Endothelial cell of umbilical vein (primary cell): Measurements from ENCODE around the gene DGKI. TPM values are rescaled to one million over a fixed set of nuclear protein-coding genes. Genes with fewer than 3 reads are reported as not detected.

Experiments used
- BruUV-seq: library from RNA; stranded (reverse); fragments of 400-500 nt; replicated peaks from 2 replicates; lab custom pipeline; 2021; lab: Mats Ljungman, UMichigan
- CTCF ChIA-PET: fragments of 300-600, 350-600 bp; sonication (Branson Sonifier 250); formaldehyde crosslinking; loops from one replicate; lab custom pipeline; 2021; ENCODE audit warnings: antibody characterized with exemption, inconsistent platforms; lab: Charles Lee
- POLR2A ChIA-PET: fragments of 300-600, 350-600 bp; sonication (Branson Sonifier 250); formaldehyde crosslinking; loops from one replicate; lab custom pipeline; 2021; ENCODE audit warnings: antibody characterized with exemption, inconsistent platforms; lab: Charles Lee
- DNase-seq: peaks from one replicate; pipeline ENCODE4 v3.0.0-alpha.2; 2011; ENCODE audit warnings: low read depth, low spot score
- FAIRE-seq: peaks from 2 replicates; lab custom pipeline; 2011; peaks lifted over from hg19 to GRCh38; lab: Jason Lieb, UNC
- H2AFZ ChIP-seq: 2 replicates; pipeline ENCODE4 v1.6.0; 2012; ENCODE audit warnings: low read depth, low read length, control low read depth, inconsistent platforms
- H3K27ac ChIP-seq: 2 replicates; pipeline ENCODE4 v1.5.1; 2011; ENCODE audit warnings: low read depth, mild to moderate bottlenecking, control low read depth, low read length, moderate library complexity; ENCODE audit not compliant: insufficient read depth
- H3K27me3 ChIP-seq, 2 experiments: 2 replicates each; pipeline versions ENCODE4 v1.6.0 to v1.6.1; 2011; ENCODE audit warnings: low read length in 2 of 2, mixed read lengths in 1 of 2; ENCODE audit not compliant: control insufficient read depth in 2 of 2, insufficient read depth in 2 of 2
- H3K36me3 ChIP-seq, 2 experiments: 2 replicates in 1 of 2; 3 replicates in 1 of 2; pipeline ENCODE4 v1.5.1; 2011; ENCODE audit warnings: low read length in 2 of 2, mild to moderate bottlenecking in 1 of 2, moderate library complexity in 1 of 2; ENCODE audit not compliant: control insufficient read depth in 2 of 2, insufficient read depth in 2 of 2; ENCODE audit errors: extremely low read depth in 1 of 2
- H3K4me1 ChIP-seq: 3 replicates; pipeline ENCODE4 v1.5.1; 2011; ENCODE audit warnings: mild to moderate bottlenecking, low read length; ENCODE audit not compliant: control insufficient read depth, insufficient read depth; ENCODE audit errors: extremely low read depth
- H3K4me2 ChIP-seq: 2 replicates; pipeline ENCODE4 v1.6.1; 2011; ENCODE audit warnings: low read length, control low read depth, mixed read lengths; ENCODE audit not compliant: insufficient read depth
- H3K4me3 ChIP-seq, 3 experiments: fragments of 200-600 bp in 1 of 3; sonication (generic), shearing (Covaris generic) in 1 of 3; replicated peaks in 1 of 3; 2 replicates each; pipeline ENCODE4 v1.5.1; 2011 to 2016; ENCODE audit warnings: control low read depth in 3 of 3, low read length in 3 of 3, mild to moderate bottlenecking in 2 of 3, inconsistent platforms in 1 of 3, low read depth in 1 of 3, moderate library complexity in 1 of 3; ENCODE audit not compliant: insufficient read depth in 1 of 3
- H3K79me2 ChIP-seq: 2 replicates; pipeline ENCODE4 v1.6.0; 2012; ENCODE audit warnings: low read length, inconsistent platforms; ENCODE audit not compliant: control insufficient read depth, insufficient read depth
- H3K9ac ChIP-seq: replicated peaks from 2 replicates; pipeline ENCODE3; 2011; ENCODE audit warnings: low read length, control low read depth; ENCODE audit not compliant: insufficient read depth; ENCODE audit errors: extremely low read depth
- H3K9me1 ChIP-seq: replicated peaks from 3 replicates; pipeline ENCODE4 v1.6.0; 2011; ENCODE audit warnings: mild to moderate bottlenecking, low read length; ENCODE audit not compliant: control insufficient read depth, insufficient read depth; ENCODE audit errors: extremely low read depth
- H3K9me3 ChIP-seq: replicated peaks from 2 replicates; pipeline ENCODE4 v1.5.1; 2012; ENCODE audit warnings: low read length, inconsistent platforms; ENCODE audit not compliant: control insufficient read depth, insufficient read depth
- H4K20me1 ChIP-seq: replicated peaks from 2 replicates; pipeline ENCODE3; 2011; ENCODE audit warnings: mild to moderate bottlenecking, low read length; ENCODE audit not compliant: control insufficient read depth, insufficient read depth; ENCODE audit errors: extremely low read depth
- CTCF ChIP-seq, 2 donors: IDR thresholded peaks; 1 replicate in 1 of 2; 2 replicates in 1 of 2; pipeline ENCODE4 v1.5.1; 2011; ENCODE audit warnings: low read length in 2 of 2, mild to moderate bottlenecking in 2 of 2, moderate library complexity in 2 of 2, control low read depth in 1 of 2, inconsistent platforms in 1 of 2, low read depth in 1 of 2; ENCODE audit not compliant: insufficient read depth in 1 of 2; ENCODE audit errors: extremely low read depth in 1 of 2
- EZH2 ChIP-seq: IDR thresholded peaks from 2 replicates; pipeline ENCODE4 v1.6.1; 2012; ENCODE audit warnings: borderline replicate concordance, low read depth, mild to moderate bottlenecking, moderate library complexity, low read length, inconsistent platforms; ENCODE audit not compliant: severe bottlenecking
- FOS ChIP-seq: IDR thresholded peaks from 2 replicates; pipeline ENCODE4 v1.6.1; 2011; ENCODE audit warnings: mild to moderate bottlenecking, low read length, moderate library complexity, borderline replicate concordance; ENCODE audit not compliant: insufficient read depth
- GATA2 ChIP-seq: IDR thresholded peaks from 2 replicates; pipeline ENCODE4 v1.7.0; 2011; ENCODE audit warnings: low read depth, mild to moderate bottlenecking, moderate library complexity, mixed read lengths, low read length; ENCODE audit not compliant: insufficient read length, insufficient read depth
- JUN ChIP-seq: IDR thresholded peaks from 2 replicates; pipeline ENCODE4 v1.6.1; 2011; ENCODE audit warnings: borderline replicate concordance, low read depth; ENCODE audit not compliant: insufficient read length, insufficient read depth
- MAX ChIP-seq: IDR thresholded peaks from 2 replicates; pipeline ENCODE4 v1.6.1; 2011; ENCODE audit not compliant: insufficient read depth, insufficient read length
- MYC ChIP-seq: IDR thresholded peaks from one replicate; pipeline ENCODE4 v1.6.1; 2011; ENCODE audit warnings: mild to moderate bottlenecking, low read depth, low read length
- POLR2A ChIP-seq: IDR thresholded peaks from 2 replicates; pipeline ENCODE4 v1.6.1; 2012; ENCODE audit warnings: low read depth, mild to moderate bottlenecking, control low read depth, low read length
- POLR2AphosphoS5 ChIP-seq: IDR thresholded peaks from 2 replicates; pipeline ENCODE4 v1.6.1; 2012; ENCODE audit warnings: low read depth, mild to moderate bottlenecking, control low read depth, low read length, moderate library complexity; ENCODE audit not compliant: insufficient read depth
- dilution Hi-C: fragments of 300-500 bp; cut with MboI; formaldehyde crosslinking; loops from one replicate; pipeline ENCODE4 v1.15.0; 2019; ENCODE audit warnings: low sequenced_read_pairs; ENCODE audit not compliant: extremely low pct_ligation_motif_present
- intact Hi-C: fragments of 100-400 bp; cut with micrococcal nuclease; formaldehyde crosslinking; loops from one replicate; pipeline ENCODE4 v1.10.0; 2022
- polyA plus RNA-seq, 4 experiments: library from polyadenylated mRNA; depleted of rRNA in 3 of 4; stranded (reverse) in 3 of 4; unstranded in 1 of 4; fragments of >200 nt; gene quantifications; 2 replicates each; pipeline versions ENCODE4 v1.2.1 to v1.2.3, GENCODE V29; 2011 to 2012; ENCODE audit warnings: missing spikeins in 1 of 4
- total RNA-seq: library from RNA; stranded (reverse); gene quantifications from 2 replicates; pipeline ENCODE4 v1.2.3, GENCODE V29; 2021

Gene DGKI
- total and polyA plus RNA-seq, 2 donors (not counting 3 experiments of a cell fraction or from before 2014, with no cell fraction given), result 0.11 to 0.51 TPM

GRCh38 chr7:137829337-137829992, 17.3 kb downstream of the DGKI start:
- Histone ChIP-seq H3K9me3 (no peaks in the 10 kb centered on the region), H3K9ac (no peak overlapping the region), H4K20me1 (no peaks in the 10 kb centered on the region), H3K27ac (no peak overlapping the region), H3K4me1 (no peaks in the 10 kb centered on the region), H3K4me2 (no peak overlapping the region), H3K27me3 (peaks cover 0 to 2% of the 10 kb centered on the region in 2 experiments), H3K9me1 (no peaks in the 10 kb centered on the region), H3K79me2 (no peaks in the 10 kb centered on the region), H3K4me3 (no peak overlapping the region), H2AFZ (no peak overlapping the region), H3K36me3 (no peaks in the 10 kb centered on the region)
- BruUV-seq, result no TSS peak
- CTCF ChIA-PET, result interaction anchor here (1.8 kb wide), 1 partner anchor 173 kb away, joined by 4 read pairs; no protein-coding TSS in a partner anchor
- no peak for DNase-seq
- TF ChIP-seq FOS, result no peak
- TF ChIP-seq JUN, result no peak
- dilution Hi-C loops, result no loop called here
- no peak for FAIRE-seq
- POLR2A ChIA-PET, result no interaction called here
- intact Hi-C loops, result no loop called here

- BruUV-seq, result no TSS peak
These were observed 18.3 kb downstream of the DGKI start for GRCh38 chr7:137828456-137828855.

More at GRCh38 chr7:137828456-137828855, 18.3 kb downstream of the DGKI start:
- H3K36me3 ChIP-seq, result no peaks in the 10 kb centered on the region
- intact Hi-C loops (no loop called here), dilution Hi-C loops (no loop called here)
- CTCF ChIA-PET, result interaction anchor here (1.8 kb wide), 1 partner anchor 172 kb away, joined by 4 read pairs; no protein-coding TSS in a partner anchor
- no peaks in the 10 kb centered on the region for H3K79me2 ChIP-seq
- no peaks in the 10 kb centered on the region for H3K9me3 ChIP-seq
- TF ChIP-seq EZH2, result no peak
- no peak for TF ChIP-seq POLR2AphosphoS5
- no peak for TF ChIP-seq MAX
- TF ChIP-seq JUN, result no peak
- no peak for TF ChIP-seq CTCF (IDR thresholded peaks at IDR 0.05; ENCODE audit: extremely low read depth in 1 of 2, insufficient read depth in 1 of 2, low read depth in 1 of 2, low read length in 2 of 2)
- no peak for TF ChIP-seq GATA2
- no peak for TF ChIP-seq MYC
- TF ChIP-seq POLR2A, result no peak
- no peak for TF ChIP-seq FOS
- H3K27me3 ChIP-seq, result peaks cover 0 to 2% of the 10 kb centered on the region in 2 experiments
- H3K9me1 ChIP-seq, result no peaks in the 10 kb centered on the region
- FAIRE-seq, result no peak
- H3K4me3 ChIP-seq, result no peak overlapping the region
- no peak overlapping the region for H3K9ac ChIP-seq
- POLR2A ChIA-PET, result no interaction called here
- H3K27ac ChIP-seq, result no peak overlapping the region
- no peaks in the 10 kb centered on the region for H3K4me1 ChIP-seq
- H4K20me1 ChIP-seq, result no peaks in the 10 kb centered on the region
- H2AFZ ChIP-seq, result no peak overlapping the region
- H3K4me2 ChIP-seq, result no peak overlapping the region
- DNase-seq, result no peak
